AG04450 (cell line): ENCODE data around the gene PCDHGA12. TPM values are rescaled to one million over a fixed set of nuclear protein-coding genes. Genes with fewer than 3 reads are reported as not detected.

Experiments
- CTCF ChIA-PET: fragments of 300-600, 350-600 bp; formaldehyde crosslinking; extraction: SDS; loops from one replicate; lab custom pipeline; 2022; ENCODE audit warnings: antibody characterized with exemption, inconsistent platforms; lab: Charles Lee
- POLR2A ChIA-PET: fragments of 350-600 bp; formaldehyde crosslinking; extraction: SDS; loops from one replicate; lab custom pipeline; 2021; ENCODE audit warnings: antibody characterized with exemption, inconsistent platforms; lab: Yijun Ruan, JAX
- DNase-seq: peaks from one replicate; pipeline ENCODE4 v3.0.0-alpha.2; 2011; ENCODE audit warnings: low read depth, low spot score
- H3K27ac ChIP-seq: one replicate; pipeline ENCODE4 v1.5.1; 2012; ENCODE audit warnings: low read depth, low read length, control low read depth
- H3K27me3 ChIP-seq: one replicate; pipeline ENCODE4 v1.6.0; 2012; ENCODE audit warnings: low read length; ENCODE audit not compliant: control insufficient read depth, insufficient read depth
- H3K4me3 ChIP-seq: 2 replicates; pipeline ENCODE4 v1.5.1; 2011; ENCODE audit warnings: mild to moderate bottlenecking, low read depth, low read length, control low read depth
- H3K9me3 ChIP-seq: 2 replicates; pipeline ENCODE4 v1.5.1; 2012; ENCODE audit warnings: low read length; ENCODE audit not compliant: control insufficient read depth, insufficient read depth
- polyA minus RNA-seq: library from RNA; depleted of rRNA, polyadenylated mRNA; stranded (reverse); fragments of >200 nt; gene quantifications from 2 replicates; pipeline ENCODE4 v1.2.3, GENCODE V29; 2011; rRNA and poly(A)+ RNA removed
- polyA plus RNA-seq: library from polyadenylated mRNA; depleted of rRNA; stranded (reverse); fragments of >200 nt; gene quantifications from 2 replicates; pipeline ENCODE4 v1.2.3, GENCODE V29; 2011; rRNA removed
- TF ChIP-seq, protein P1 (sequence below): IDR thresholded peaks from 2 replicates; pipeline ENCODE4 v1.5.1; 2011; ENCODE audit warnings: low read depth, low read length, control low read depth, inconsistent platforms

The PCDHGA12 gene
- polyA plus RNA-seq (3.4 and 4.3 TPM in 2 replicates), polyA minus RNA-seq (6.3 TPM in 2 replicates)

DNA sequence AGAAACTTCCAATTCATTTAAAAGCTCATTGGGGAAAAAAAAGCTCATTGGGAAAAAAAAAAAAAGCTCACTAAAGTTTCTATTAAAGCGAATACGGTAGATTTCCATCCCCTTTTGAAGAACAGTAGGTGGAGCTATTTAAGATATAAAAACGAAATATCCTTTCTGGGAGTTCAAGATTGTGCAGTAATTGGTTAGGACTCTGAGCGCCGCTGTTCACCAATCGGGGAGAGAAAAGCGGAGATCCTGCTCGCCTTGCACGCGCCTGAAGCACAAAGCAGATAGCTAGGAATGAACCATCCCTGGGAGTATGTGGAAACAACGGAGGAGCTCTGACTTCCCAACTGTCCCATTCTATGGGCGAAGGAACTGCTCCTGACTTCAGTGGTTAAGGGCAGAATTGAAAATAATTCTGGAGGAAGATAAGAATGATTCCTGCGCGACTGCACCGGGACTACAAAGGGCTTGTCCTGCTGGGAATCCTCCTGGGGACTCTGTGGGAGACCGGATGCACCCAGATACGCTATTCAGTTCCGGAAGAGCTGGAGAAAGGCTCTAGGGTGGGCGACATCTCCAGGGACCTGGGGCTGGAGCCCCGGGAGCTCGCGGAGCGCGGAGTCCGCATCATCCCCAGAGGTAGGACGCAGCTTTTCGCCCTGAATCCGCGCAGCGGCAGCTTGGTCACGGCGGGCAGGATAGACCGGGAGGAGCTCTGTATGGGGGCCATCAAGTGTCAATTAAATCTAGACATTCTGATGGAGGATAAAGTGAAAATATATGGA lies at the start of gene PCDHGA12:
TSS of gene PCDHGA12 (plus strand) at position 176 of the 782 bp plus-strand sequence. CDS start at position 429, 253 bp downstream.
- H3K9me3 ChIP-seq: peaks cover 65% of the 10 kb centered on the region
- H3K27ac ChIP-seq: peak within 1 kb of the TSS; percentile 52
- no peak for DNase-seq
- TF ChIP-seq, protein P1, sequence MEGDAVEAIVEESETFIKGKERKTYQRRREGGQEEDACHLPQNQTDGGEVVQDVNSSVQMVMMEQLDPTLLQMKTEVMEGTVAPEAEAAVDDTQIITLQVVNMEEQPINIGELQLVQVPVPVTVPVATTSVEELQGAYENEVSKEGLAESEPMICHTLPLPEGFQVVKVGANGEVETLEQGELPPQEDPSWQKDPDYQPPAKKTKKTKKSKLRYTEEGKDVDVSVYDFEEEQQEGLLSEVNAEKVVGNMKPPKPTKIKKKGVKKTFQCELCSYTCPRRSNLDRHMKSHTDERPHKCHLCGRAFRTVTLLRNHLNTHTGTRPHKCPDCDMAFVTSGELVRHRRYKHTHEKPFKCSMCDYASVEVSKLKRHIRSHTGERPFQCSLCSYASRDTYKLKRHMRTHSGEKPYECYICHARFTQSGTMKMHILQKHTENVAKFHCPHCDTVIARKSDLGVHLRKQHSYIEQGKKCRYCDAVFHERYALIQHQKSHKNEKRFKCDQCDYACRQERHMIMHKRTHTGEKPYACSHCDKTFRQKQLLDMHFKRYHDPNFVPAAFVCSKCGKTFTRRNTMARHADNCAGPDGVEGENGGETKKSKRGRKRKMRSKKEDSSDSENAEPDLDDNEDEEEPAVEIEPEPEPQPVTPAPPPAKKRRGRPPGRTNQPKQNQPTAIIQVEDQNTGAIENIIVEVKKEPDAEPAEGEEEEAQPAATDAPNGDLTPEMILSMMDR: peak; percentile 43; the same call in 1 of the 2 replicates
- POLR2A ChIA-PET: interaction anchor here (1.1 kb wide), 1 partner anchor 46 kb away, joined by 4 read pairs; no protein-coding TSS in a partner anchor
- CTCF ChIA-PET: interaction anchor here (0.5 to 7.2 kb wide), 27 partner anchors 9 to 186 kb away, joined by 3 to 94 read pairs (median 4); partner anchors contain the start of genes PCDHGA10, PCDHGA11, PCDHGB3 and PCDHGB5
- peak within 1 kb of the TSS; percentile 37 for H3K4me3 ChIP-seq
- no peaks in the 10 kb centered on the region for H3K27me3 ChIP-seq

DNA sequence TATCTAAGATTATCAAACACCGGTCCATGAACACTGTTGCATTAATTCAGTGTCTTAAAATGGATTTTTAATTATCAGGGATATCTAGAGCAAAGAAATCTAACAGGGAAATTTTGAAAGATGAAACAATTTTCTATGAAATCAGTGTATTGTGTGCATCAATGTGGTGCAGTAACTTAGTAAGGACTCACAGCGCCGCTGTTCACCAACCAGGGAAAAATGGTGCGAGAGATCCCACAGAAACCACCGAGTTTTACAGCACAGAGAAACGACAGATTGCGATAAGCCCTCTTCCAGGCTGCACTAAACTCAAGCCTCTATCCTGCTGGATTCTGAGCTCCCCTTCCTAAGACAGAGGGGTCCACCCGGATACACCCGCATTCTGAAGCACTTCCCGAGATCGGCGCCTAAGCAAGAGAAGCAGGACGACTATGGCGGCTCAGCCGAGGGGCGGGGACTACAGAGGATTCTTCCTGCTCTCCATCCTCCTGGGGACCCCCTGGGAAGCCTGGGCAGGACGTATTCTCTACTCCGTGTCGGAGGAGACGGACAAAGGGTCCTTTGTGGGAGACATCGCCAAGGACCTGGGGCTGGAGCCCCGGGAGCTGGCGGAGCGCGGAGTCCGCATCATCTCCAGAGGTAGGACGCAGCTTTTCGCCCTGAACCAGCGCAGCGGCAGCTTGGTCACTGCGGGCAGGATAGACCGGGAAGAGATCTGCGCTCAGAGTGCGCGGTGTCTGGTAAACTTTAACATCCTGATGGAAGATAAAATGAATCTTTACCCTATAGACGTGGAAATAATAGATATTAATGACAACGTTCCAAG lies 47.6 kb upstream of the PCDHGA12 start, which contains the start of gene PCDHGA7:
TSS of gene PCDHGA7 (plus strand) at position 274 of the 826 bp plus-strand sequence. CDS start at position 432, 158 bp downstream.
- Histone ChIP-seq H3K27ac (no peak within 1 kb of the TSS), H3K27me3 (peaks cover 6% of the 10 kb centered on the region), H3K9me3 (peaks cover 42% of the 10 kb centered on the region), H3K4me3 (peak within 1 kb of the TSS; percentile 58)
- CTCF ChIA-PET: interaction anchor here (0.7 to 3.5 kb wide), 12 partner anchors 9 to 185 kb away, joined by 3 to 22 read pairs (median 4); partner anchors contain the start of genes PCDHGA1, PCDHGA10, PCDHGB1 and PCDHGB3
- DNase-seq: no peak
- TF ChIP-seq, protein P1: peak; percentile 43
- POLR2A ChIA-PET: no interaction called here

DNA sequence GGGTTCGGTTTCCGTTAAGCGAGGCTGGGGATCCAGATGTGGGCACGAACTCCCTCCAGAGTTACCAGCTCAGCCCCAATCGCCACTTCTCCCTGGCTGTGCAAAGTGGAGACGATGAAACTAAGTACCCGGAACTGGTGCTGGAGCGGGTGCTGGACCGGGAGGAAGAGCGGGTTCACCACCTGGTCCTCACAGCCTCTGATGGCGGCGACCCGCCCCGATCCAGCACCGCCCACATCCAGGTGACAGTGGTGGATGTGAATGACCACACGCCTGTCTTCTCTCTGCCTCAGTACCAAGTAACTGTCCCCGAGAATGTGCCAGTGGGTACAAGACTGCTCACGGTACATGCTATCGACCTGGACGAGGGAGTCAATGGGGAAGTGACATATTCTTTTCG lies 47.0 kb upstream of the PCDHGA12 start:
- peaks cover 43% of the 10 kb centered on the region for H3K9me3 ChIP-seq
- TF ChIP-seq, protein P1: no peak
- no peak for DNase-seq
- H3K4me3 ChIP-seq: peak overlapping the region; percentile 58; the same call in 1 of the 2 replicates
- peaks cover 6% of the 10 kb centered on the region for H3K27me3 ChIP-seq
- no peak overlapping the region for H3K27ac ChIP-seq
- ChIA-PET CTCF (interaction anchor here (0.8 to 3.5 kb wide), 8 partner anchors 13 to 184 kb away, joined by 3 to 22 read pairs (median 4); partner anchors contain the start of genes PCDHGA10, PCDHGB1 and PCDHGB3), POLR2A (no interaction called here)

DNA sequence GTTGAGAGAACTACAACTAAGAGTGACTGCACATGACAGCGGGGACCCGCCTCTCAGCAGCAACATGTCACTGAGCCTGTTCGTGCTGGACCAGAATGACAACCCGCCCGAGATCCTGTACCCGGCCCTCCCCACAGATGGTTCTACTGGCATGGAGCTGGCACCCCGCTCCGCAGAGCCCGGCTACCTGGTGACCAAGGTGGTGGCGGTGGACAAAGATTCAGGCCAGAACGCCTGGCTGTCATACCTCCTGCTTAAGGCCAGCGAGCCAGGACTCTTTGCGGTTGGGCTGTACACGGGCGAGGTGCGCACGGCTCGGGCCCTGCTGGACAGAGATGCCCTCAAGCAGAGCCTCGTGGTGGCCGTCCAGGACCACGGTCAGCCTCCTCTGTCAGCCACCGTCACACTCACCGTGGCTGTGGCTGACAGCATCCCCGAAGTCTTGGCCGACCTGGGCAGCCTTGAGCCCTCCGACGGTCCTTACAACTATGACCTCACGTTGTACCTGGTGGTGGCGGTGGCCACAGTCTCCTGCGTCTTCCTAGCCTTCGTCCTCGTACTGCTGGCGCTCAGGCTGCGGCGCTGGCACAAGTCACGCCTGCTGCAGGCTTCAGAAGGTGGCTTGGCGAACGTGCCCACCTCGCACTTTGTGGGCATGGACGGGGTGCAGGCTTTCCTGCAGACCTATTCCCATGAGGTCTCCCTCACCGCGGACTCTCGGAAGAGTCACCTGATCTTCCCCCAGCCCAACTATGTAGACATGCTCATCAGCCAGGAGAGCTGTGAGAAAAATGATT lies 45.6 kb upstream of the PCDHGA12 start:
- Histone ChIP-seq H3K27me3 (peaks cover 6% of the 10 kb centered on the region), H3K4me3 (no peak overlapping the region), H3K9me3 (peaks cover 56% of the 10 kb centered on the region), H3K27ac (no peak overlapping the region)
- ChIA-PET CTCF (interaction anchor here (1.4 to 4.8 kb wide), 2 partner anchors 15 to 174 kb away, joined by 3 to 20 read pairs; no protein-coding TSS in a partner anchor), POLR2A (no interaction called here)
- TF ChIP-seq, protein P1: no peak
- DNase-seq: no peak
